NCI-H1105 (cell line): ENCODE results near the gene ABCA4.

ENCODE experiments used
- DNase-seq: peaks from one replicate; lab custom pipeline; 2025; lab: John Stamatoyannopoulos, UW

The ABCA4 gene

DNA sequence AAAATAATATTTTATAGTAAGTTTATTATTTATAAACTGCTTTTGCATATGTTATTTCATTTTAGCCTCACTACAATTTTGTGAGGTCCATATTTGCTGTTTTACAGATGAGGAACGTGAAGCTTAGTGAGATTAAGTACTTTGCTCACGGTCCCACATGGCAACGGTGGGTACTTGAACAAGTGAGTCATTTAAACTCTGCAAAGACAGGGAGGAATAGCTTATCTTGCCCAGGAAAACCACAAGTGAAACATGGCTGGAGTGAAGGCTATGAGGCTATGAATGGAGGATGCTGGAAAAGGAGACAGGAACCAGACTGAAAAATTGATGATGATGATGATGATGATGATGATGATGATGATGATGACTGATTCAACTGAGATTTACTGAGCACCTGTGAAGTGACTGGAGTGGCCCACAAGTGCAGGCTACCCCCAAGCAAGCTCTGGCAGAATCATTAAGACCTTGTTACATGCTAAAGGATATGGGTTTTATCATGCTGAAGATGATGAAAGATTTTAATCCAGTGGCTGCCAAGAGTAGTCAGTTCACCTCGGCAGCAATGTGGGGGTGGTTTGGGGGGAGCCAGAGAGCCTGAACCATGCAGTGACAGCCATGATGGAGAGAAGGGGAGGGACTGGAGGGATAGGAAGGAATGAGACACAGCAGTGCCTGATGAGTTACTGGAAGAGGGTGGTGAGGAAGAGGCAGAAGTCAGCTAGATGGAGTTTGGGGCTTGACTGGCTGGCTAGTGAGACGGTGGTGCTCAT is 1.4 kb upstream of the ABCA4 start:
- DNase-seq, result no peak

DNA sequence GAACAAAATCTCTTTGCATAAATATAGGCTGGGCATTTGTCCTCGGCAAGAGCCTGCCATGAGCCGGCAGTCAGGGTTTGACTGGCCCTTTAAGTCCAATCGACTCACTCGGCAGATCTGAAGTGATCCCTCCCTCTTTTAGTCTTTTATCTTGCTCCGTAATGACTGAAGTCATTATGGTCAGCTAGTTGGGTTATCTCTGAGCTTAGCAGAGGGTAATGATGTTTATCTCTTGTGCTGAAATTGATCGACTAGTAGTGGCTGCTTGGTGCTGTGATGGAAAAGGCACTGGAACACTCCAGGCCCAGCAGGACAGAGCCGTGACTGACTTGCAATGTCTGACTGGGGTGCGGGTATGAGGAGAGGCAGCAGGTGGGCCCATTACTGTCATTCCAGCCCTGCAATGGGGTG is 468 bp upstream of the ABCA4 start:
- no peak for DNase-seq

DNA sequence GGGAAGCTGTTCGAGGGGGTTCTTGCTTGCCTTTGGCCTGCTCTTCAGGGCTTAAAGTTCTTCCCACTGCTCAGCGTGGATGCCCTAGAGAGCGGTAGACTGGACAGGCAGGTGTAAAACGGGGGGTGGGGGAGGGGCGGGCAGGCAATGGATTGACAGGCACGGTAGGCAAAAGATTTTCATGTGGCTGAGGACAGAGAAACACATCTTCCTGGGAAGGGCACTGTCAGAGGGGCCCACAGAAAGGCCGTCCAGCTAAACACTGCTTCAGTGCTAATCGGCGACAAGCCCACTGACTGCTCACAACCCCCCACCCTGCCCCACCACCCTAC is 412 bp downstream of the ABCA4 start:
- DNase-seq, result no peak

DNA sequence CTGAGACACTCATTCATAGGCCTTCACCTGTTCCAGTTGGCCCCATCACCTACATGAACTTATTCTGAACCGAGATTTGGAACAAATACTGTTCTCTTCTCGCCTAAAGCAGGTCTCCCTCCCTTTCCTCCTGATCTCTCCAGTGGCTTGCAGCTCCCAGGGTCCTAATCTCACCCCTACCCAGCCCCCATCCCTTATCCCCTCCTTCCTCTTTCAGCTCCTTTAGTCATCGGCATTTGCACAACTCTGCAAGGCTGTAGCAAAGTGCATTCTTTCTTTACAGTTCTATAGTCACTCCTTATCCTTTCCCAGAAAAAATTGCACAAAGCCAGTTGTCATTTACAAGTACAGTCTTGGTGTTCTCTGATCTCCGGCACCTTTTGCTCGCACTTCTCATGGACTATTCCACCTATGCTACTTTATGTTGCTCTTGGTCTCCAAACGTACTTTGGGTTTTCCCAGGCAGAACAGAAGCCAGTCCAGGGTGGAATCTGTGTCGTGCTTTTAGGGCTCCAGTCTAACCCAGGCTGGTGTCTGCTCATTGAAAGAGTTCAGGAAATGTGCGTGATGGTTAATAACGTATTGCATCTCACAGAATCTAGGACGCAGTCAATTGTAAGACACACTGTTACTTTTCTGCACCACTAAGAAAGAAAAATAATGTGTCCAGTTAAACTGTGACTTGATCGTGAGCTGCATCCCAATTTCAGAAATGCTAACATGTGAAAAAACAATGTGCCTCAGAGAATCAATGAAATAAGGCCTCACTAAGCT is 965 bp downstream of the ABCA4 start:
- DNase-seq, result no peak

DNA sequence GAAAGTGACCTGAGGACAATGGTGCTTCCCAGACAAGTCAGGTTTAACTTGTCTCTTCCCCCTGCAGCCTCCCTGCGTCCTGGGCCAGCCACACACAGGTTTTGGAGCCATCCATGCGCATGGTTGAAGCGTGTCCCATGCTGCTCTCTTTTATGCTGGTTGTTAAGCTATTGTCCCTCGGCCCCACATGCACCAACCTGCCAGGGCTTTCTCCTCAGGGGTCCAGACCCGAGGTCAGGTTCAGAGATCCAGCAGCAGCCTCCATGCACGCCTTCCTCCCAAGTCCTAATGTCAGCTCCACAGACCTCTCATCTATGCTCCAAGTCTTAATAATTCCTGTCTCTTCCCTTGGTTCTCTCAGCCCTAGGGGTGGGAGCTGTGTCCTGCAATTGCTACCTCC is 1.6 kb downstream of the ABCA4 start:
- no peak for DNase-seq

DNA sequence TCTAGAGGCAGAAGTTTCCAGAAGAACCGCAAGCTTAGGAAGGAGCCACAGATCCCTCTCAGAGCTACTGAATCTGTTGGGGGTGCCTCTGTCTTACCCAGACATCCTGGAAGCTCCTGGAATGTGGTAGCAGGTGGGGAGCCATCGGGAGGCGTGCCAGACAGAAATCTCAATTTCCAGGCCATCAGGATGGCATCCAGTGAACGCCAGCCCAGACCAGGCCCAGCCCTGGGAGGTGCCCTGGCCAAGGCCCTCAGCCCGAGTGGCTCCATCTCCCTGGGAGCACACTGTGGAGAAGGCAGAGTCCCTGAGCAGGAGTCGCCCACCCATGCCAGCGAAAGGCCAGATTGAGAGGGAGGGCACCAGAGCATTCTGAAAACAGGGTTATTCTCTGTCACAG is 2.5 kb downstream of the ABCA4 start:
- DNase-seq, result no peak

DNA sequence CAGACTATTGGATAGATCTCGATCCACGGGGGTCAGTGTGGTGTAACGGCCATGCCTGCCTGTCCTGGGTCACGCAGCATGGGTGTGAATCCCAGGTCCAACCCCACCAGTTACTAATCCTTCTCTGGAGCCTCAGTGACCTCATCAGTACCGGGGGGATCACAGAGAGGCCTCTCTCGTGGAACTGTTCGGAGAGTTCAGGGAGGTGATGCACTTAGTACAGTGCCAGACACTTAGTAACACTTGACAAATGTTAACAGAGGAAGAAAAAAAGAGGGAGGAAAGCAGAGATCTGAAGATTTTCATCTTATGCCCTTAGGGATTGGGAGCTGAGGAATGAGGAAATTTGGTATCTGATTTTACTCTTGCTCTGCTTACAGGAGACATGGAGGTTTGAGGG is 2.9 kb downstream of the ABCA4 start:
- no peak for DNase-seq

DNA sequence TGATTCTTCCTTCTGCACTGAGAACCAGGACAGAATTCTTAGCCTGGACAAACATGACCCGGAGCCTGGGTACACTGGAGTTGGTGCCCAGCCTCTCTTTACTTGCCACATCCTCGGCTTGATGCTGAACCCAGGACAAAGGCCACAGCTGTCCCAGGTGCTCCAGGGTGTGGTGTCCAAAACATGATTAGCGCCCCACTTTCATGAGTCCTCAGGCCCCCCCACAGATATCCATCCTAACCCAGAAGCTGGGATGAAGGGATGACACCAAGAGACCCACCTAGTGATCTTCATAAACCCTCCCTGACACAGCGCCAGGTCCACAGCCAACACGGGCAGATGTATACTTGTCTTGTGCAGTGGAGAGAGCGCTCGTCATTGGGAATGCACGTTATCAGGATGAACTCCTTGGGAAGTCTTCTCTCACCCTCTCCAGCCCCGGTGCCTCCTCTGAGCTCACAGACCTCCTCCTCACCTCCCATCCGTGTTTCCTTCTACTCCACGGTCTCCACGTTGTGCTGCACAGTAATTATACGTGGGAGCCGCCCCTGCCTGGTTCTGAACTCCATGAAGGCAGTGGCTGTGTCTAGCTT is 3.6 kb downstream of the ABCA4 start:
- no peak for DNase-seq

DNA sequence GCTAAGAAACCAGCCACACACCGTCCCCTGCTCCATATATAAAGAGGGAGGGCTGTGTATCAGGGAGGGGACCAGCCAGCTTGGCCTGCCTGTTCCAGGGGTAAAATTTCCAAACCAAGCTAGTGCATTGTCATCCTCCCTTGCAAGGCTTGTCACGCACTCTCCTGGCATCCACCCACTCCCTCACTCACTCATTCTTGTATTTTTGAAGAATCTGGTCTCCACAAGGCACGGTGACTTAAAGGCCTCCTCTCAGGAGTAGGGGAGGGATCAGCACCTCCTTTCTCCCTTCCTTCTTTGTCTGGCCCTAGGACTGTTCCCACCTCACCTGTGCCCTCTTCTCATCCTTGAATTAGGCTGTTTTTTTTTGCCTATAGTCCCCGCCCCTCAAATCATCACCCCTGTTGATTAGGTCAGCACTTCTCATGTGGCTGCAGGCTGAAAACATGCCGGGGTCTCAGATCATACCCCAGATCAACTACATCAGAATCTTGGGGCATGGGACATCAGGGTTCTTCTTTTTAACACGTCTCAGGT is 5.0 kb downstream of the ABCA4 start:
- no peak for DNase-seq

DNA sequence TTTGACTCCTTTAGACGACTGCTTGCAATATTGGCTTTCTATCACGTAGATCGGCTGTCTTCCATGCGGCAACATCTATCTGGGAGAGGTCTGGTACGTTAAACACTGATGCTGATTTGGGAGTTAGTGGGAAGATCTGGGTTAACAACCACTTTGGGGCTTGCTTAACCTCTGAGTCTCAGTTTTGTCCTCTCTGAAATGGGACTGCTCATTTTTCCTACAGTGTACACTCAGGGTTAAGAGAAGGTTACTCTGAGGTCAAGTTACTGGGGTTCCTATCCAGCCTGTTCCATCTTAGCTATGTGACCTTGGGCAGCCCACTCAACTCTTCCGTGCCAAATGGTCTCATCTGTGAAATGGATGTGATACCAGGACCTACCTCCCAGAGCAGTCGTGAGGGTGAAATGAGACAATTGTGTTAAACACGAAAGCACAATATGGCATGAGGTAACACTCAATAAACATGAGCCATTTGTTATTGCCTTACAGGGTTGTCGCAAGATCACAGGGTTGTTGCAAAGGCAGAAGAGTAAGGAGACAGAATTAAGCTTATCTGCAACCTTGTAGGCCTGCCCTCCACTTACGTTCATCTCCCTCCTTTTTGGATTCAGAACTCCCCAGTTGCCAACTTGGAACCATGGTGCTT is 5.6 kb downstream of the ABCA4 start:
- DNase-seq, result no peak

DNA sequence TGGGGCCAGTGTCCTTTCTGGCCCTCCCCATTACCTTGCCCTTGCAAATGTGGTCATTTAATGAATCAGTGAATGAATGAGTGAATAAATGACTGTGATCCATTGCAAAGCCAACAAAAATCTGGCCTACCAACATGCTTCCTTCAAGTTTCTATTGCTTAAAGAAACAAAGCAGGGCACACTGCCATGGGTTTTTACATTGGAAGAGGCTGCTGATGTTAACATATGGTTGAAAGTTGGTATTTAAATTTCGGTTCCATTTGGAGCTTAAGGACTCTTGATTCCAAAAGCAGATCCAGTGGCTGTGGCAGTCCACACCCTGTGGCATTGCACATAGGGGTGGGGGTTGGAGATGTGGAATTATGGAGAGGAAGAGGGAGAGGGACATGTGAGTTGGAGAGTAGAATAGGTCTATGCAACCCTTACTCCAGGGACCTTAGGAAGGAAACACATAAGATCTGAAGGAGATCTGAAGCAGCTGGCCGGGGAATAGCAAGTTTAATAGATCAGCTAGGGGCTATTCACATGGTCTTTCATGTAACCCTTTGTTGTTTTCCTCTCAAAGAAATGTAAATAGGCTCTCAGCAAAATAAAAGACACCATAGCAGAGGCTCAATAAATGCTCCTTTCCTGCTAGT is 7.2 kb downstream of the ABCA4 start:
- no peak for DNase-seq

DNA sequence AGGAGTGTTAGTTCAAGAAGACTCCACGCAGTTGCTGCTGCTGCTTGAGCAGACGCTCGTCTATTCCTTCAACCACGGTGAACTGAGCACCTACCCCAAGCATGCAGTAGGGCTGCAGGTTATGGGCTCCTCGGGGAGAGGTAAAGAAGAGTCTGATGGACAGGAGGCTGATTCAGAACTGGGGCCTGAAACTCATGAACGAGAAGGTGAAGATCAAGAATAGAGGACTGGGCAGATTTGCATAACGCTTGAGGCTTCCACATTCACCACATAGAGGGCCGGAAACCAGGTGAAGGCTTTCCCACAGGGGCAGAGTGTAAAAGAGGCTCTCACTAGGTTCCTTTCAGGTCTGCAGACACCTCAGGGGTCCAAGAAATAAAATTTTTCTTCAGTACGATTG is 9.1 kb downstream of the ABCA4 start:
- no peak for DNase-seq

DNA sequence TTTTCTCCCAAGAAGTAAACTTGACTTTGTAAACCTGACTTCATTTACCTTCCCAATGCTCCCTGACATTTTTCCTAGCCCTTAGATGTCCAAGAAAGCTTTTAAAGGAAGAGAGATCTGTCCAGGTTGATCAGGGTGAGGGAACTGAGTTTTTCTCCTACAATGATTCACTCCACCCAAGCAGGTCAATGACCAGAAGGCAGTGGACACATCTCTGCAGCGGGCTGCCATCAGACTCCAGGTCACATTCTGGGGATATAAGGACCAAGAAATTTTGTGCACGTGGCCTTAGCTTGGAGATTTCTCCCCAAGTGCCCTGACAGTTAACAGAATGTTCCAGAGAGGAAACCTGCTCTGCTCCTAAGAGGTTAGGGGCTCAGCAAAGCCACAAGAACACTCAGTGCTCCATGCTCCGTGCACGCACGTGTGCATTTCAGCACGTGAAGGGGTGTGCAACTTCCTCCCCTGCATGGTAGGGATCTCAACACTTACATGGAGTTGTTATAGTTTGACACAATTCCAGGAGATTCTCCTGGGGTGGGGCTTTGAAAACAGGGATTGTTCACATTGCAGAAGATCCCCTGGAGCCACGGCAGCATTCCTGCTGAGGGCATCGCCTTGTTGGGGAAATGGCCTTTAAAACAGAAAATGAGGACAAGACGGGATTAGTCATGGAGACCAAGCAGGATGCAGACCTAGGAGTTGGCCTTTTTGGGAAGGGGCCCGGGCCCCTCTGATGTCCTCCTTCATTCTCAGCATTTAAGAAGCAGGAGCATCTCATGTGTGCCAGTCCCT is 9.8 kb downstream of the ABCA4 start:
- no peak for DNase-seq

DNA sequence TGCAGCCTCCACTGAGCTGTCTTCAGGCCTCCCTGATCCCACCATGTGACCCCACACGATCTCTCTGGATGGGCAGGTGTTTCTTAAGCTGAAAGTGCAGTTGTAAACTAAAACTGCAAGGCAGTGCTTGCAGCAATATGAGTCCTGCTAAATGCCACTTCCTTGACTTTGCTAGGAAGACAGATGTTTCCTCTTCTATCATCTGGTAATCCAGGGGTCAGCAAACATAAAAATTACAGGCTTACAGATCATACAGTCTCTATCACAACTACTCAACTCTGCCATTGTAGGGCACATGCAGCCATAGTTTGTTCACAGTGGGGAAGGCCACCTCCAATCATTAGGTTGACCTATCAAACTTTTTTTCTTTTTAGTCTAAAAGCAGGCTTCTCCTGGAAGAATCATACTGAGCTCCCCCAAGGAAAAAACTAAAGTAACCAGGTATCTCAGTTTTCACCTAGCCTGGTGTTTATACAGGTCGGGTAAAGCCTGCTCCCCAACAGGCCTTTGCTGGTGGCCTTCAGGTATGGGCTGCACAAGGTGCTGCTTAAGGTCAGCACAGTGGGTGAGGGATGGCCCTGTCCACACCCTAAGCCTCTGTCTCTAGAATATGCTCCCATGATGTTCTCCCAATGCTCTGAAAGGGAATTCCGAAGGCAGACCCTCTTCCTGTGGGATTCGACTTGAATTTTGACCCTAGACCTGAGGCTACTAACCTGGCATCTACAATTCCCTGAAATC is 10.8 kb downstream of the ABCA4 start:
- DNase-seq, result no peak

DNA sequence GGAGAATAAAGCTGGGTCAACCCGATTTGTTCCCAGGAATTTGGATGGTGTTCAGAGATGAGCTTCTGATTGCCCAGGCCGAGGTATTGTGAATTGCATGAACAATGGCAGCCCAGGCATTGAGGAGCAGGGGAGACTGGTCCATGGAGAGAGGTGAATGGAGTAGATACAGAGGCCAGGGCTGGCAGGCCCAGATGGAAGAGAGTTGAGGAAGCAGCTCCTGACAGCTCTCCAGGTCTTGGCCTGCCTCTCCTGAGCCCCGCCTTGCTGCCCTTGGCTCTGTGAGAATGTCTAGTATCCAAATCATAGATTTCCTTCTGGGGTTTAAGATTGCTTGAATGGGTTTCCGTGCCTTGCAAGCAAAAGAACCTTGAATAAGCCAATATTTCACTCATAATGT is 11.5 kb downstream of the ABCA4 start:
- no peak for DNase-seq

DNA sequence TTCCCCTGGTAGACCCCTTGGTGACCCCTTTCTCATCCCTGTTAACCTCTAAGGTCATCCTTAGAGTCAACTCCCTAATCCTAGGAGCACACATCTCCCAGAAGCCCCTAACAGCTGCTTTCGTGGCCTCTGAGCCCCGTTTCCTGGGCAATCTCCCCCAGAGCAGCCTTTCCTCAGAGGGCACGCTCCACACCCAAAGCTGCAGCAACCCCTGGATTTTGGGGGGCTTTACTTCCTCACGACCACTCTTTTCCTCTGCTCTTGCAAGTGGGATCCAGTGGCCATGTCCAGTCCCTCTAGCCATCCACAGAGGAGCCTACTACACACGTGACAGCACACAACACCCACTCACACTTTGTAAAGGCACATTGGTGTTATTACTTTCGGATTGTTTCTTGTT is 13.8 kb downstream of the ABCA4 start:
- no peak for DNase-seq

DNA sequence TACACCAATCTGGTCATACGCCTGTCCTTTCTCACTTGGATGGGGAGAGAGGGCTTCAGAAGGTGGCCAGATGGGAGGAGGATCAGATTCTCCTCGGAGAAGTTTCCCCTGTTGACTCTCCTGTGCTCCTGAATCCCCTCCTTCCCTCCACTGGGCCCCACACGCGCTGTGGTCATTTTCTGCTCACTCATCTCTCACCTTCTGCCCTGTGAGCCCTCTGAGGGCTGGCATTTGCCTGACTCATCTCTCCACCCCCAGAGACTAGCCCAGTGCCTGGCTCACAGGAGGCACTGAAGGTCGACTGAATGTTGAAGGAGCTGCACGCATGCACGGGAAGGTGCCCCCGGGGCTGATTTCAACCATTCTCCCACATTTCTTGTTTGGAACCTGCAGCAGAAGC is 14.2 kb downstream of the ABCA4 start:
- no peak for DNase-seq

DNA sequence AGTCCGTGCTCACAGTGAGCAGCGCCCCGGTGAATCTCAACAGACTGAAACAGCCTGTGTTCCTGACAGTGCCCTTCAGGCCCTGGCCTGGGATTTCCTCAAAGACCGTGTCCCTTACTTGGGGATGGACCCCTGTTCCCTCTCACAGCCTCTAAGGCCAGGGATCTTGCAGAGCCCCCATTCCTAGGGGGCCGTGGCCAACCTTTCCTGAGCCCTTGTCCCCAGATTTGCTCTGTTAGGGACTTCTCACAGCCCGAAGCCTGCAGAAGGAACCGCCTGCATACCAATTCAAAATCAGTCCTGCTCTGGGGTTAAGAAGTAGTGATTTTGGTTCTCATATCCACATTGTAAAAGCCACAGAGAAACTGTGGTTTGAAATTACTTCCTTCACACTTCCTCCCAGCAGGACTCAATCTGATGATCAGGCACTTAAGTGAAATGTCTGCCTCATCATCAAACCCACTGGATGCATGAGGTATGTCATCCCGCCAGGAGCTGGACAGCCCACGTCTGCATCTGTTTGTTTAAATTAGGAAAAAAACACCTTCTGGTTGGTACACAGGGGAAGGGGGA is 14.9 kb downstream of the ABCA4 start:
- DNase-seq, result no peak

DNA sequence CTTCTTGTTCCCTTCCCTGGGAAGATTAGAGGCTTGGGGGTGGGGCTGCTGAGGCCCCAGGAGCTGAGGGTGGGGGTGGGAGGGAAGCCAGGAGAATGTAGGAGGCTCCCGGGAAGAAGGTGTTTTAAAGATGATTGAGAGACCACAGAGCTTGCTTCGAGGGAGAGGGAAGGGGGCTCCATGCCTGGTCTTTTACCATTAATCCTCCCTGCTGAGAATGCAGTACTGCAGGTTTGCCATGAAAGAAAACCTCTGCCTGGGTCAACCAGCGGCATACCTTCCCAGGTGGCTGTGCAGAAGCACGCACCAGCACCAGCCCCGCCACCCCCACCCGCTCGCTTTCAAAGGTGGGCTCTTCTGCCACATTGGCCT is 15.4 kb downstream of the ABCA4 start:
- no peak for DNase-seq
